HS-27A (cell line): Measurements from ENCODE around the gene MGAT5.

Source experiments
- DNase-seq: peaks from one replicate; pipeline ENCODE4 v3.0.0-alpha.2; 2012; ENCODE audit warnings: low read depth, missing footprints

Gene MGAT5

GRCh38 chr2:134231965-134232340, 21.9 kb upstream of the MGAT5 start:
- DNase-seq = peak; percentile 86

GRCh38 chr2:134232461-134232860, 21.4 kb upstream of the MGAT5 start:
- DNase-seq = no peak

GRCh38 chr2:134232868-134233727, 20.8 kb upstream of the MGAT5 start:
- no peak for DNase-seq

- DNase-seq = no peak
Measured at GRCh38 chr2:134233728-134234136, 20.1 kb upstream of the MGAT5 start.

- DNase-seq = no peak
Measured at GRCh38 chr2:134234535-134234934, 19.3 kb upstream of the MGAT5 start.

- DNase-seq = no peak
Measured at GRCh38 chr2:134235510-134236144, 18.2 kb upstream of the MGAT5 start.

GRCh38 chr2:134238371-134238770, 15.5 kb upstream of the MGAT5 start:
- no peak for DNase-seq

- DNase-seq = no peak
Measured at GRCh38 chr2:134240061-134240460, 13.8 kb upstream of the MGAT5 start.

GRCh38 chr2:134241911-134242310, 12.0 kb upstream of the MGAT5 start:
- no peak for DNase-seq

- DNase-seq = no peak
Measured at GRCh38 chr2:134243244-134243643, 10.6 kb upstream of the MGAT5 start.

GRCh38 chr2:134244086-134244485, 9.8 kb upstream of the MGAT5 start:
- DNase-seq = no peak

- DNase-seq = no peak
Measured at GRCh38 chr2:134244587-134244986, 9.3 kb upstream of the MGAT5 start.

GRCh38 chr2:134245340-134245984, 8.4 kb upstream of the MGAT5 start:
- DNase-seq = peak; percentile 43

- DNase-seq = no peak
Measured at GRCh38 chr2:134246154-134246874, 7.6 kb upstream of the MGAT5 start.

GRCh38 chr2:134247679-134248078, 6.2 kb upstream of the MGAT5 start:
- DNase-seq = no peak

- no peak for DNase-seq
Measured at GRCh38 chr2:134248913-134249312, 5.0 kb upstream of the MGAT5 start.

GRCh38 chr2:134249755-134250154, 4.1 kb upstream of the MGAT5 start:
- no peak for DNase-seq

GRCh38 chr2:134250840-134251461, 2.9 kb upstream of the MGAT5 start:
- DNase-seq = no peak

GRCh38 chr2:134252092-134252750, 1.7 kb upstream of the MGAT5 start:
- DNase-seq = no peak

- DNase-seq = no peak
Measured at GRCh38 chr2:134253117-134253704, 661 bp upstream of the MGAT5 start.

GRCh38 chr2:134254824-134255223, 952 bp downstream of the MGAT5 start:
- DNase-seq = no peak
